Stimulated activated naive CD8-positive, alpha-beta T cell treated with anti-CD3 and anti-CD28 coated beads, Interleukin-15, Interleukin-2, amounts not matched to agents 100 U/mL and 50 U/mL, for 24 hours (primary cell): ENCODE results near the gene TOP2B.

Experiments used
- ATAC-seq: fragments of 150-1000 bp; cut with Tn5 transposase; one replicate; pipeline ENCODE4 v1.10.0; 2021
- DNase-seq: peaks from one replicate; pipeline ENCODE4 v3.0.0; 2021

Gene TOP2B

GRCh38 chr3:25674670-25675069 lies 10.0 kb upstream of the TOP2B start:
- DNase-seq (no peak), ATAC-seq (peak; percentile 19)

DNA sequence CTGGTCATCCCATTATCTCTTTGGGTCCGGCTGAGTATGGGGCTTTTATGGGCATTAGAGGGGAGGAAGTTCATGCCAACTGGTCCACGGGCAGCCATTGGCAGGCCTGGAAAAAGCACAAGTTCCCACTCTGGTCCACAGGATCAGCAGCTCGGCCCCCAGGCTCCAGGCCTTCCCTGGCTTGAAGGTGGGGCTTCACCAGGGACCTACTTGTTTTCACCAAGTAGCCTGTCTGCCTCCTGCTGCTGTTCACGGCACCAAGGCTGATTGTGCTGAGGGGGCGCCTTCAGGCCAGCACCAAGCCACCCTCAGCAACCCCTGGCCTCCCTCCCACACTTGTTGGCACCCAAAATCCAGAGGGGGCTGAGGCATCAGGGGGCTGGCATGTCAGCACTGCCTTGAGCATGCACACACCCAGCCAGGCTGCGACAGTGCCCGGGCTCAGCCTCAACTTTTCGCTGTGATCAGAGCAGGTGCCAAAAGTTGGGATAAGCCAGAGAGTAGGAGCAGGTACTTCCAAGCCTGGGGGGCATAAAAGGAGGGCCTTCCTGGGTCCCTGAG lies 9.1 kb upstream of the TOP2B start:
- no peak for ATAC-seq
- no peak for DNase-seq

GRCh38 chr3:25665315-25666280 lies 891 bp upstream of the TOP2B start:
- DNase-seq, result no peak
- ATAC-seq, result peak; percentile 25

GRCh38 chr3:25663869-25664811 lies 567 bp downstream of the TOP2B start:
- ATAC-seq (peak; percentile 37), DNase-seq (peak; percentile 81)

GRCh38 chr3:25663347-25663868 lies 1.3 kb downstream of the TOP2B start:
- no peak for ATAC-seq
- DNase-seq, result no peak

- no peak for ATAC-seq
- no peak for DNase-seq
Observed at GRCh38 chr3:25662736-25663320, 1.9 kb downstream of the TOP2B start.

DNA sequence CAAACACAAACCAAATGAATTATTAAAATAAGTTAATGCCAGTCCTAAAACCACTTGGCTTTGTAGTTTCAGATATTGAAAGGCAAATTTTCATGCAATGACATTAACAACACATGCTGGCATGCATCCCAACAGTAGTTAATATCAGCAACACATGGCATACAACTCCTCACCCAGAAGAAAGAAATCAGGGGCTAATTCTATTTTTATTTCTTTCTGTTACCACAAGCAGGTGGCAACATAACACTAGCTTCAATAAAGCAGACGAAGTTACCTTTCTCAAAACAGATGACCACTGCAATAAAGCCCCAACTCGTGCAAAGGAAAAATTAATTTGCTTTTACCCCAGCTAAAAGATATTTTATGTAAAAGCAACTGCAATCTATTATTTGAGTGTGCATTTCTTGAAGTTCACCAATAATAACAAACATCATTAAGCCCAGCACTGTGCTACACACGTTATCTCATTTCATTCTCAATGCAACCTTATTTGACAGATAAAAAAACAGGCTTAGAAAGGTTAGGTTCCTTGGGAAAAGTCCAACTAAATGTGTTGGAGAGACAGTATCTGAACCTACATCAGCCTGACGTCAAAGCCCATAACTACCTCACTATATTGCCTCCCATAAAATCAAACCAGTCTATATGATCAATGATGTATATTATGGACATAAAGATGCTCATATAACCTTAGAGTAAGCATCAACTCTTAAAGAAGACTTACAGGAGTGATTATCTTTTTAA lies 2.8 kb downstream of the TOP2B start:
- DNase-seq, result no peak

GRCh38 chr3:25658836-25659235 lies 5.9 kb downstream of the TOP2B start:
- ATAC-seq (no peak), DNase-seq (no peak)

More for the DNA sequence above, 2.8 kb downstream of the TOP2B start:
- ATAC-seq, result no peak

GRCh38 chr3:25657293-25657692 lies 7.4 kb downstream of the TOP2B start:
- no peak for DNase-seq

GRCh38 chr3:25655659-25656058 lies 9.0 kb downstream of the TOP2B start:
- no peak for DNase-seq
- ATAC-seq, result no peak

More at GRCh38 chr3:25657293-25657692, 7.4 kb downstream of the TOP2B start:
- ATAC-seq, result no peak

DNA sequence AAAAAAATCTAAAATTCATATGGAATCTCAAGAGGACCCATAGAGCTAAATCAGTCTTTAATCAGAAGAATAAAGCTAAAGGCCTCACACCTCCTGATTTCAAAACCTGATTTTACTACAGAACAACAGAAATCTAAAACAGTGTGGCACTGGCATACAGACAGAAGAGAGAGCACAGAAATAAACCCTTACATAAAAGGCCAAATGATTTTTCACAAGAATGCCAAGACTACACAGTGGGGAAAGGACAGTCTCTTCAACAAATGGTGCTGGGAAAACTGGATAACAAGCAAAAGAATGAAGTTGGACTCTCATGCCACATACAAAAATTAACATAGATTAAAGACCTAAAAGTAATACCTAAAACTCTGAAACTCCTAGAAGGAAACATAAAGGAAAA lies 10.1 kb downstream of the TOP2B start:
- no peak for ATAC-seq
- DNase-seq, result no peak

GRCh38 chr3:25653322-25653721 lies 11.4 kb downstream of the TOP2B start:
- DNase-seq (no peak), ATAC-seq (no peak)

DNA sequence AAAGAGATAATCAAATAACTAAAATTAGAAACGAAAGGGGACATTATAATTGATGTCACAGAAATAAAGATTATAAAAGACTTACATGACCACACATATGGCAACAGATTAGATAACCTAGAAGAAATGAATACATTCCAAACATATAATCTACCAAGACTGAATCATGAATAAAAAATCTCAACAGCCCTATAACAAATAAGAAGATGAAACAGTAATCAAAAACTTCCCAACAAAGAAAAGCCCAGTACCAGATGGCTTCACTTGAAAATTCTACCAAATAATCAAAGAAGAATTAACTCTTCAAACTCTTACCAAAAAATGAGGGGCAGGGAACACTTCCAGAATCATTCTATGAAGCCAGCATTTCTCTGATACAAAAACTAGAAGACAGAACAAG lies 11.8 kb downstream of the TOP2B start:
- ATAC-seq (no peak), DNase-seq (no peak)

- no peak for ATAC-seq
- DNase-seq, result no peak
Observed at GRCh38 chr3:25648925-25649830, 15.5 kb downstream of the TOP2B start.

DNA sequence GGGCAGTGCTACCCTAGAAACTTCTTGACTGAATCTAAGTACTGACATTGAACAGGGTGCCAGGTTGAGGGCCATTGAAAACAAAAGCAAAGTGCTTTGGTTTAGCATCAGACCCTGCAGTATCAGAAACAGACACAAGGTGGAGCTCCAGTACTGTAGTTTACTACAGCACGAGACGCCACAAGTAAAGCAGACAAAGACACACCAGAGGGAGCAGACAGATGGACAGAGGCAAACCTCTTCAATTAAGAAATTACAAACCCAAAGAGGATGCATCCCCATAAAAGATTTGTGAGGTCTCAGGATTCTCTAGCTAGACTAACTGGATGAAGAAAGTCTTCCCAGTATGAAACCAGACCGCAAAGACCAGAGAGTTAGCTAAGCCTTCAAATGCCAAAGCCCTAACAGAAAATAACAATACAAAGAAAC lies 16.6 kb downstream of the TOP2B start:
- ATAC-seq, result peak; percentile 99

GRCh38 chr3:25635038-25635437 lies 29.7 kb downstream of the TOP2B start:
- ATAC-seq, result no peak
- no peak for DNase-seq

More for the DNA sequence above, 16.6 kb downstream of the TOP2B start:
- peak; percentile 87 for DNase-seq

DNA sequence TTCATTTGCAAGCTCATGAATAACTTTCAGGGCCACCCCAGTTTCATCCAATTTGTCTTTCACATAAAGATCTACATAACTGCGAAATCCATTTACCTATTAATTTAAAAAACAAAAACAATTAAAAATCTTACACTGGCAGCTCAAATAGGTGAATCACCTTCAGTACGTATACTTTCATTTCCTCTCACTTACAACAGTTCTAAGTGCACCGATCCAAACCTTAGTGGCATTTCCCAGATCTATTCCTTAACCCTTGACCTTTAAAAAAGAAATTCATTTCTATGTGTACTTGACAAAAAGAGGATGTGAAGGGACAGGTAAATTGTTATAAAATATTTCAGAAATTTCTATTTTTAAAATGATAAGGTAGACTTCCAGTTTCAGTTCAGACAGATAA lies 30.8 kb downstream of the TOP2B start:
- ATAC-seq (no peak), DNase-seq (no peak)

DNA sequence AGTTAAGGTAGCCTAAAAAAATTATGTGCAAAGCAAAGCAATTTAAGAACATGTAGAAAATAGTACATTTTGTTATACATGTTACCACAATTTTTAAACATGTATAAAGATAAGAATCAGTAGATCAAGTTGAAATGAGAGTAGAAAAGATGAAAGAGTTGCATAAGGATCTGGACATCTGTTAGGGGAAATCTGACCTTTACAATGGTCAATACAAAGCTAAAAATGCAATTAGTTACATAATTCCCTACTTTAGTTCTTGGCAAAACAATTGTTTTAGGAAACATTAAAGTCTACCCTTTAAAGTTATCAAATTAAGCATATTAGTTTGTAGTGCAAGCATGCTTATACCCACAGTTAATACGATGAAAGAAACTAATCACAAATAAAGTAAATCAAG lies 32.7 kb downstream of the TOP2B start:
- ATAC-seq (no peak), DNase-seq (no peak)

DNA sequence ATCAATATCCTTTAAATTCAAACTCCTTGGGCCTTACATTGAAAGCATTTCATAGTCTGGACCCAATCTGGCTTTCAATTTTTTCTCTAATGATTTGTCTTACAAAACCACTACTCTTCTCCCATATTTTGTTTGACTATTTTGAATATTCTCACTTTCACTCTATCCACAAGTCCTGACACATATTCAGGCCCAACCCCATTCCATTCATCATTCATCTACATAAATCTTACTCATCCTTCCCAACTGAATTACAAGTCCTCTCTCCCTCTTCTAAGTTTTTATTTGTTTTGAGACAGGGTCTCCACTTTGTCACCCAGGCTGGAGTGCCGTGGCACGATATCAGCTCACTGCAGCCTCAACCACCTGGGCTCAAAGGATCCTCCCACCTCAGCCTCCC lies 43.6 kb downstream of the TOP2B start:
- DNase-seq, result no peak
- no peak for ATAC-seq

GRCh38 chr3:25620493-25620892 lies 44.2 kb downstream of the TOP2B start:
- ATAC-seq, result no peak
- no peak for DNase-seq
